ENCODE data around the gene CENPT.

Gene CENPT

DNA sequence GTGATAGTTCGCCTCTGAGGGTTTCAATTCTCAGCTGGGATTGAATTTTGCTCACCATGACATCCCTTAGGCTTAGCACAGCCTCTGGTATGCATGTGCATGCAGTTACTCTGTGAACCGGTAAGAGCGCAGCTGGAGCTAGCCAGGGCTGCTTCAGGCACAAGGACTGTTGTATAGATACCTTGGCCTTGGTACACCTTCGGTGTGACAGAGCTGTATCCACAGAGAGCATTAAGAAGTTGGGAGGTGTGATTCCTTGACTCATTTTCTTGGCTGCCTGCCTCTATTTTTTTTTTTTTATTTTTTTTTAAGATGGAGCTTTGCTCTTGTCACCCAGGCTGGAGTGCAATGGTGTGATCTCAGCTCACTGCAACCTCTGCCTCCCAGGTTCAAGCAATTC is 3.0 kb downstream of the CENPT start:
- Histone ChIP-seq H3K9me2 (replicated peaks; ENCODE audit: insufficient read depth, low read length) (no peaks in the 10 kb centered on the region), H3K27ac (ENCODE audit: low read depth, low read length) (no peak overlapping the region; the same call in 1 of the 2 replicates), H3K4me3 (ENCODE audit: insufficient read depth, low read length, poor library complexity, severe bottlenecking) (peak overlapping the region; percentile 85), H4K20me1 (ENCODE audit: low read depth, low read length) (peaks cover 5% of the 10 kb centered on the region; the same call in 1 of the 2 replicates), H3K36me3 (ENCODE audit: low read length) (no peaks in the 10 kb centered on the region), H2AFZ (ENCODE audit: low read depth, low read length, severe bottlenecking) (no peak overlapping the region), H3K9ac (ENCODE audit: low read length) (peak overlapping the region; percentile 96; the same call in 1 of the 2 replicates), H3K79me2 (ENCODE audit: insufficient read depth, low read length) (peaks cover 52% of the 10 kb centered on the region), H3K27me3 (ENCODE audit: low read length) (no peaks in the 10 kb centered on the region), H3F3A (ENCODE audit: insufficient read depth) (peaks cover 22% of the 10 kb centered on the region), H3K9me3 (ENCODE audit: insufficient read depth, low read length) (no peaks in the 10 kb centered on the region), H3K4me2 (ENCODE audit: low read depth, low read length, poor library complexity, severe bottlenecking) (peak overlapping the region; percentile 85)
- TF ChIP-seq EZH2phosphoT487 (conservative IDR thresholded peaks at IDR 0.05; ENCODE audit: low read length) = no peak

GRCh38 chr16:67843343-67843765 is 4.1 kb downstream of the CENPT start:
- no peaks in the 10 kb centered on the region for H3K9me2 ChIP-seq (replicated peaks; ENCODE audit: insufficient read depth, low read length)
- no peaks in the 10 kb centered on the region for H3K9me3 ChIP-seq (ENCODE audit: insufficient read depth, low read length)
- H3K4me2 ChIP-seq (ENCODE audit: low read depth, low read length, poor library complexity, severe bottlenecking) = peak overlapping the region; percentile 85
- no peaks in the 10 kb centered on the region for H3K27me3 ChIP-seq (ENCODE audit: low read length)
- peaks cover 5% of the 10 kb centered on the region; the same call in 1 of the 2 replicates for H4K20me1 ChIP-seq (ENCODE audit: low read depth, low read length)
- H3K9ac ChIP-seq (ENCODE audit: low read length) = peak overlapping the region; percentile 96
- no peak overlapping the region for H2AFZ ChIP-seq (ENCODE audit: low read depth, low read length, severe bottlenecking)
- no peak for TF ChIP-seq EZH2phosphoT487 (conservative IDR thresholded peaks at IDR 0.05; ENCODE audit: low read length)
- TF ChIP-seq CTCF (IDR thresholded peaks at IDR 0.05; ENCODE audit: insufficient read depth, low read length, poor library complexity, severe bottlenecking) = no peak
- H3F3A ChIP-seq (ENCODE audit: insufficient read depth) = peaks cover 22% of the 10 kb centered on the region
- peaks cover 41% of the 10 kb centered on the region for H3K79me2 ChIP-seq (ENCODE audit: insufficient read depth, low read length)
- peak overlapping the region; percentile 85 for H3K4me3 ChIP-seq (ENCODE audit: insufficient read depth, low read length, poor library complexity, severe bottlenecking)
- peak overlapping the region; percentile 92 for H3K27ac ChIP-seq (ENCODE audit: low read depth, low read length)
- H3K36me3 ChIP-seq (ENCODE audit: low read length) = no peaks in the 10 kb centered on the region

DNA sequence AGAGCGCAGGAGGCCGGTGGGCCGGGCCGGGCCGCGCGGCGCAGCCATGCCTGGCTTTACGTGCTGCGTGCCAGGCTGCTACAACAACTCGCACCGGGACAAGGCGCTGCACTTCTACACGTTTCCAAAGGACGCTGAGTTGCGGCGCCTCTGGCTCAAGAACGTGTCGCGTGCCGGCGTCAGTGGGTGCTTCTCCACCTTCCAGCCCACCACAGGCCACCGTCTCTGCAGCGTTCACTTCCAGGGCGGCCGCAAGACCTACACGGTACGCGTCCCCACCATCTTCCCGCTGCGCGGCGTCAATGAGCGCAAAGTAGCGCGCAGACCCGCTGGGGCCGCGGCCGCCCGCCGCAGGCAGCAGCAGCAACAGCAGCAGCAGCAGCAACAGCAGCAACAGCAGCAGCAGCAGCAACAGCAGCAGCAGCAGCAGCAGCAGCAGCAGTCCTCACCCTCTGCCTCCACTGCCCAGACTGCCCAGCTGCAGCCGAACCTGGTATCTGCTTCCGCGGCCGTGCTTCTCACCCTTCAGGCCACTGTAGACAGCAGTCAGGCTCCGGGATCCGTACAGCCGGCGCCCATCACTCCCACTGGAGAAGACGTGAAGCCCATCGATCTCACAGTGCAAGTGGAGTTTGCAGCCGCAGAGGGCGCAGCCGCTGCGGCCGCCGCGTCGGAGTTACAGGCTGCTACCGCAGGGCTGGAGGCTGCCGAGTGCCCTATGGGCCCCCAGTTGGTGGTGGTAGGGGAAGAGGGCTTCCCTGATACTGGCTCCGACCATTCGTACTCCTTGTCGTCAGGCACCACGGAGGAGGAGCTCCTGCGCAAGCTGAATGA is 4.8 kb downstream of the CENPT start:
- TF ChIP-seq EZH2phosphoT487 (conservative IDR thresholded peaks at IDR 0.05; ENCODE audit: low read length) (no peak), CTCF (IDR thresholded peaks at IDR 0.05; ENCODE audit: insufficient read depth, low read length, poor library complexity, severe bottlenecking) (peak; percentile 37)
- Histone ChIP-seq H3K79me2 (ENCODE audit: insufficient read depth, low read length) (peaks cover 35% of the 10 kb centered on the region), H3K36me3 (ENCODE audit: low read length) (no peaks in the 10 kb centered on the region), H3F3A (ENCODE audit: insufficient read depth) (peaks cover 22% of the 10 kb centered on the region), H3K9me2 (replicated peaks; ENCODE audit: insufficient read depth, low read length) (no peaks in the 10 kb centered on the region), H3K4me3 (ENCODE audit: insufficient read depth, low read length, poor library complexity, severe bottlenecking) (peak overlapping the region; percentile 85), H2AFZ (ENCODE audit: low read depth, low read length, severe bottlenecking) (peak overlapping the region; percentile 46), H3K9me3 (ENCODE audit: insufficient read depth, low read length) (no peaks in the 10 kb centered on the region), H3K4me2 (ENCODE audit: low read depth, low read length, poor library complexity, severe bottlenecking) (peak overlapping the region; percentile 85), H3K27ac (ENCODE audit: low read depth, low read length) (peak overlapping the region; percentile 92), H3K27me3 (ENCODE audit: low read length) (no peaks in the 10 kb centered on the region), H4K20me1 (ENCODE audit: low read depth, low read length) (peaks cover 3% of the 10 kb centered on the region; the same call in 1 of the 2 replicates), H3K9ac (ENCODE audit: low read length) (peak overlapping the region; percentile 96)
